ENCODE results near the gene BORCS5. TPM values are rescaled to one million over a fixed set of nuclear protein-coding genes. Genes with fewer than 3 reads are reported as not detected.

The BORCS5 gene
- total RNA-seq, 1 donor from 2014 or later, result 3.0 TPM

DNA sequence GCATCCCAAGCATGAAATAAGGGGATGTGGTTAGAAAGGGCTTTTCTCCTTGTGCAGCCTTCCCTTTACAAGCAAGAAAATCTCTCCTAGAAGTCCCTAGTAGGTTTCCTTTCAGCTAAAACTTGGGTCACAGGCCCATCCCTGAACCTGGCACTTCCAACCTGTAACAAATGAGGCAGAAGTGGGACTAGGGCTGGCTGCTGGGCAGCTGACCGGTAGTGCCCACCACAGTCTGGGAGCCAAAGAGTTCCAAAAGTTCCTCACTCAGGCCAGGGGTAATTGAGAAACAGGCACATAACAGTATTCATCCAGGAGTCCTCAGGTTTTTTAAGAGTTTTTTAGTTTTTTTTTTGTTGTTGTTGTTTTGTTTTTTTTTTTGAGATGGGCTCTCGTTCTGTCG is 30.6 kb upstream of the BORCS5 start:
- intact Hi-C loops (cut with DNase I), result loop anchor here (10.0 kb wide), 1 partner anchor 151 kb away; no protein-coding TSS in a partner anchor
- no peak for DNase-seq (ENCODE audit: low spot score in 2 of 2)

GRCh38 chr12:12327802-12328201 is 29.1 kb upstream of the BORCS5 start:
- DNase-seq (ENCODE audit: low spot score in 2 of 2), result no peak
- peak overlapping the region in 1 of 2 donors; percentile 44 for H3K27ac ChIP-seq

More for the DNA sequence above, 30.6 kb upstream of the BORCS5 start:
- Histone ChIP-seq H3K9me3 (no peaks in the 10 kb centered on the region), H3K4me1 (peaks cover 0 to 4% of the 10 kb centered on the region in 2 donors), H3K27ac (no peak overlapping the region), H3K27me3 (no peaks in the 10 kb centered on the region), H3K4me3 (no peak overlapping the region), H3K36me3 (peaks cover 5 to 10% of the 10 kb centered on the region in 2 donors)
- TF ChIP-seq, protein P1, sequence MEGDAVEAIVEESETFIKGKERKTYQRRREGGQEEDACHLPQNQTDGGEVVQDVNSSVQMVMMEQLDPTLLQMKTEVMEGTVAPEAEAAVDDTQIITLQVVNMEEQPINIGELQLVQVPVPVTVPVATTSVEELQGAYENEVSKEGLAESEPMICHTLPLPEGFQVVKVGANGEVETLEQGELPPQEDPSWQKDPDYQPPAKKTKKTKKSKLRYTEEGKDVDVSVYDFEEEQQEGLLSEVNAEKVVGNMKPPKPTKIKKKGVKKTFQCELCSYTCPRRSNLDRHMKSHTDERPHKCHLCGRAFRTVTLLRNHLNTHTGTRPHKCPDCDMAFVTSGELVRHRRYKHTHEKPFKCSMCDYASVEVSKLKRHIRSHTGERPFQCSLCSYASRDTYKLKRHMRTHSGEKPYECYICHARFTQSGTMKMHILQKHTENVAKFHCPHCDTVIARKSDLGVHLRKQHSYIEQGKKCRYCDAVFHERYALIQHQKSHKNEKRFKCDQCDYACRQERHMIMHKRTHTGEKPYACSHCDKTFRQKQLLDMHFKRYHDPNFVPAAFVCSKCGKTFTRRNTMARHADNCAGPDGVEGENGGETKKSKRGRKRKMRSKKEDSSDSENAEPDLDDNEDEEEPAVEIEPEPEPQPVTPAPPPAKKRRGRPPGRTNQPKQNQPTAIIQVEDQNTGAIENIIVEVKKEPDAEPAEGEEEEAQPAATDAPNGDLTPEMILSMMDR (IDR thresholded peaks at IDR 0.05), result no peak

DNA sequence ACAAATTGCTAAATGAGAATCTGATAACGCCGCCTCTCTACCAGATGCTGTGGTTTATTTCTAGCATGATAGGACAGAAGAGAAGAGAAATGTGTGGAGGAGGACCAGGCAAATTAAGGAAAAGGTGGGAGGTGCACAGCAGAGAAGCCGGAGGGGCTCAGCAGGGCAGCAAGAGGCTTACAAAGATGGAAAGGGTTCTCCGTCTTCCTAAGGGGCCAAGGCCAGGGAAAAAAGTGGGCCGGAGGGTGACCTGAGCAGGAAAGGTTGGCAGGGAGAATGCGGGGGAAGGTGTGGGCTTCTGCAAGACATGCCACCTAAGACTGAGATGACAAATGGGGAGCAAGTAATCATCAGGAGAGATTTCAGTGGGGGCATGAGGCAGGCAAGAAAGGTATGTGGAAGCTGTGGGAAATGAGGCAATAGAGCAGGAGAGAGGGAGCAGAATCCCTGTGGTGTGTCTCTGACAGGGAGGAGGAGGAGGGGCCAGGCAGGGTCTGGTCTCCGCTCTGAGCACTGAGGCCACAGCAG is 25.6 kb upstream of the BORCS5 start:
- DNase-seq (ENCODE audit: low spot score in 2 of 2), result no peak
- TF ChIP-seq, protein P1 (IDR thresholded peaks at IDR 0.05), result no peak
- Histone ChIP-seq H3K4me1 (peaks cover 0 to 28% of the 10 kb centered on the region in 2 donors), H3K4me3 (no peak overlapping the region), H3K27me3 (no peaks in the 10 kb centered on the region), H3K27ac (peak overlapping the region; percentile 3 to 48), H3K9me3 (no peaks in the 10 kb centered on the region), H3K36me3 (peaks cover 5 to 16% of the 10 kb centered on the region in 2 donors)
- intact Hi-C loops (cut with DNase I), result loop anchor here (5.0 to 10.0 kb wide), 3 partner anchors 64 to 777 kb away; partner anchors contain the start of gene LRP6

More at GRCh38 chr12:12327802-12328201, 29.1 kb upstream of the BORCS5 start:
- Histone ChIP-seq H3K9me3 (no peaks in the 10 kb centered on the region), H3K4me1 (peaks cover 0 to 4% of the 10 kb centered on the region in 2 donors), H3K36me3 (peaks cover 5 to 14% of the 10 kb centered on the region in 2 donors), H3K27me3 (no peaks in the 10 kb centered on the region), H3K4me3 (no peak overlapping the region)
- TF ChIP-seq, protein P1 (IDR thresholded peaks at IDR 0.05), result peak; percentile 46 to 73 (median 64)
- intact Hi-C loops (cut with DNase I), result loop anchor here (1.0 to 10.0 kb wide), 2 partner anchors 153 to 247 kb away; no protein-coding TSS in a partner anchor

DNA sequence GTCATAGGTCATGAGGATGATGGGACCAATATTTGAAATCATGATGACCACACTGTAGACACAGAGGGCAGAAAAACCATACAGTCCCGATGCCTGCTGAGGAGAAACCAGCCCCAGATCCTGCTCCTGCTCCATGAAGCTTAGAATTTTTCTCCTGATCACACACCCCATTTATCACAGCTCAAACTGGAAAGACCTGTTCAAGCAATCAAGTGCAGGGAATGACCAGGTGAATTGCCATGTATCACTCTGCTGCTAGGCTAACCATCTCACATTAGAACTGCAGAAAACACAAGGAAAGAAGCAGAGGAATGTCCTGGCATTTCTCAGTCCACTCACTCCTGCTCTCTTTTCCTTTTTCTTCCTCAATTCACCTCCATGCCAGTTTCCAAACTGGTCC is 25.0 kb upstream of the BORCS5 start:
- no peak overlapping the region for H3K4me3 ChIP-seq
- H3K27ac ChIP-seq, result peak overlapping the region in 1 of 2 donors; percentile 48
- H3K27me3 ChIP-seq, result no peaks in the 10 kb centered on the region
- H3K4me1 ChIP-seq, result peaks cover 0 to 28% of the 10 kb centered on the region in 2 donors
- intact Hi-C loops (cut with DNase I), result loop anchor here (5.0 to 10.0 kb wide), 3 partner anchors 65 to 777 kb away; partner anchors contain the start of gene LRP6
- no peak for DNase-seq (ENCODE audit: low spot score in 2 of 2)
- peaks cover 5 to 16% of the 10 kb centered on the region in 2 donors for H3K36me3 ChIP-seq
- no peaks in the 10 kb centered on the region for H3K9me3 ChIP-seq
- TF ChIP-seq, protein P1 (IDR thresholded peaks at IDR 0.05), result no peak

GRCh38 chr12:12333407-12334366 is 23.2 kb upstream of the BORCS5 start:
- H3K4me1 ChIP-seq, result peaks cover 5 to 24% of the 10 kb centered on the region in 2 donors
- DNase-seq (ENCODE audit: low spot score in 2 of 2), result peak in 1 of 2 donors; percentile 28
- TF ChIP-seq, protein P1 (IDR thresholded peaks at IDR 0.05), result no peak
- no peaks in the 10 kb centered on the region for H3K27me3 ChIP-seq
- intact Hi-C loops (cut with DNase I), result loop anchor here (5.0 to 10.0 kb wide), 3 partner anchors 66 to 779 kb away; partner anchors contain the start of gene LRP6
- no peak overlapping the region for H3K4me3 ChIP-seq
- H3K27ac ChIP-seq, result peak overlapping the region; percentile 36 to 53
- peaks cover 5 to 16% of the 10 kb centered on the region in 2 donors for H3K36me3 ChIP-seq
- no peaks in the 10 kb centered on the region for H3K9me3 ChIP-seq
